IPS-15b (cell line): ENCODE measurements around the gene CACYBP.

Experiments
- H3K27me3 ChIP-seq: one replicate; pipeline ENCODE4 v1.6.1; 2013; ENCODE audit warnings: low read length; ENCODE audit not compliant: control insufficient read depth, insufficient read depth
- H3K36me3 ChIP-seq: one replicate; pipeline ENCODE4 v1.6.1; 2013; ENCODE audit warnings: low read length; ENCODE audit not compliant: control insufficient read depth, insufficient read depth
- H3K4me1 ChIP-seq: one replicate; pipeline ENCODE4 v1.6.1; 2013; ENCODE audit warnings: mild to moderate bottlenecking, low read length; ENCODE audit not compliant: control insufficient read depth, insufficient read depth
- H3K4me3 ChIP-seq: one replicate; pipeline ENCODE4 v1.5.1; 2013; ENCODE audit warnings: low read depth, low read length
- H3K9ac ChIP-seq: one replicate; pipeline ENCODE4 v1.6.1; 2013; ENCODE audit warnings: low read depth, mild to moderate bottlenecking, low read length
- H3K9me3 ChIP-seq: one replicate; pipeline ENCODE4 v1.6.1; 2013; ENCODE audit warnings: mild to moderate bottlenecking, low read length; ENCODE audit not compliant: control insufficient read depth, insufficient read depth

CACYBP gene

GRCh38 chr1:174976436-174977108 is 23.2 kb upstream of the CACYBP start:
- H3K9me3 ChIP-seq: no peaks in the 10 kb centered on the region
- peaks cover 45% of the 10 kb centered on the region for H3K36me3 ChIP-seq
- H3K4me3 ChIP-seq: no peak overlapping the region
- no peak overlapping the region for H3K9ac ChIP-seq
- no peaks in the 10 kb centered on the region for H3K27me3 ChIP-seq
- H3K4me1 ChIP-seq: no peaks in the 10 kb centered on the region

DNA sequence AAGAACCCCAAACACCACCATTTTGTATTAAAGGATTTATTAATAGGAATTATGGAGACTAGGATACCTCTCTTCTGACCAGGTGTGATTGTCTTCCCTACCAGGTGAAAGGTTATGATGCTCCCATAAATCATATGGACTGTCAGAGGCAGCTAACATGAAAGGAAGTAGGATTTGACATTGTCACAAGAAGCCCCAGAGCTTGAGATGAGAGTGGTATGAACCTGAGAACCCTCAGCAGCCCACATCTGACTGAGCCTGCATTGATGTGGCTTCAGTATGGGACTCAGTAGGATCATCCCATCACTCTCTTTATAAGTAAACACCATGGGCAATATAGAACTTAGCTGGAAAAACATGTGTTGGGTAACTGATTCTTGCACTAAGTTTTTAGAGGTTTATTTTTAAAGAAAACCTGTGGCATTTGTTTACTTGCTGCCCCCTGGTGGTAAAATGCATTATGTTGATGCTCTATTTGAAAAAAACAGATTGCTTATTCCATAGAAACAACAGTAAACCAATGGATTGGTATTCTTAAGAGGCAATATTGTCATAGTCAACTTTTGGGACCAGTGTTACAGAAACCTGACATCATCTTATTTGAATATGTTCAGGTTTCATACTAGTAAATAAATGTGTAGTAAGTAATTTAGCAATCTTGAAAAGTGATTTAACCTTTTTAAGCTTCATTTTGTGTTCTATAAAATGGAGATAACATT is 16.6 kb upstream of the CACYBP start:
- peaks cover 33% of the 10 kb centered on the region for H3K36me3 ChIP-seq

DNA sequence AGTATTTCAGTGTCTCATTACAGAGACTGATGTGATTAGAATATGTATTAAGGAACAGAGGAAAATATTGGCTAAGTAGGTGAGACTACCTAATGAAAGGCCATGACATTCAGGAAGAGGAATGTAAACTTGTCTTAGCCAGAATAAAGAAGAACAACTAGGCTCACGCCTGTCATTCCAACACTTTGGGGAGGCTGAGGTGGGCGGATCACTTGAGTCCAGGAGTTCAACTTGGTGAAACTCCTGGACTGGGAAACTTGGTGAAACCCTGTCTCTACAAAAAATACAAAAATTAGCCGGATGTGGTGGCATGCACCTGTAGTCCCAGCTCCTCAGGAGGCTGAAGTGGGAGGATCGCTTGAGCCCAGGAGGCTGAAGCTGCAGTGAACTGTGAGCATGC is 14.8 kb upstream of the CACYBP start:
- no peaks in the 10 kb centered on the region for H3K9me3 ChIP-seq
- no peaks in the 10 kb centered on the region for H3K27me3 ChIP-seq
- H3K4me1 ChIP-seq: no peaks in the 10 kb centered on the region
- no peak overlapping the region for H3K4me3 ChIP-seq
- H3K36me3 ChIP-seq: peaks cover 29% of the 10 kb centered on the region
- H3K9ac ChIP-seq: no peak overlapping the region

More for the DNA sequence above, 16.6 kb upstream of the CACYBP start:
- H3K4me1 ChIP-seq: no peaks in the 10 kb centered on the region
- H3K9ac ChIP-seq: no peak overlapping the region
- no peaks in the 10 kb centered on the region for H3K27me3 ChIP-seq
- H3K9me3 ChIP-seq: no peaks in the 10 kb centered on the region
- no peak overlapping the region for H3K4me3 ChIP-seq

GRCh38 chr1:174988539-174988938 is 11.2 kb upstream of the CACYBP start:
- no peak overlapping the region for H3K4me3 ChIP-seq
- H3K36me3 ChIP-seq: peaks cover 21% of the 10 kb centered on the region

DNA sequence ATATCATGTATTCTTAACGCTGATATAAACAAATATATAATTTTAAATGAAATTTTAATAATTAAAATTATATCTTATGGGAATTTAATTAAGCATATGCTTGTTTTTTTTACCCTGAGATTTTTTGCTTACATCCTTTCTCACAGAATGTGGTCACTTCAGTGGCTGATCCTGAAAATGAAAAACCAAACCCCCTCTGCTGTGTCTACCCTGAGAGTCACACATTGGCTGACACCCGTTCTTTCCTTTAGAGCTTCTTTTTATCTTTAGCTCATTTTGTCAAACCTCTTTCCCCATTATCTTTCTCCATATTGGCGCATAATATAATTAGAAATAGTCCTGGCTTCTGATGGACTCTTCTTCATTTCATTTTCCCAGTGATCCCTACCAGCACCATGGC is 10.8 kb upstream of the CACYBP start:
- H3K9me3 ChIP-seq: no peaks in the 10 kb centered on the region
- no peaks in the 10 kb centered on the region for H3K4me1 ChIP-seq
- peaks cover 20% of the 10 kb centered on the region for H3K36me3 ChIP-seq
- no peaks in the 10 kb centered on the region for H3K27me3 ChIP-seq
- H3K9ac ChIP-seq: no peak overlapping the region
- H3K4me3 ChIP-seq: no peak overlapping the region

More at GRCh38 chr1:174988539-174988938, 11.2 kb upstream of the CACYBP start:
- H3K9me3 ChIP-seq: no peaks in the 10 kb centered on the region
- no peaks in the 10 kb centered on the region for H3K27me3 ChIP-seq
- H3K9ac ChIP-seq: no peak overlapping the region
- no peaks in the 10 kb centered on the region for H3K4me1 ChIP-seq

- Histone ChIP-seq H3K9me3 (no peaks in the 10 kb centered on the region), H3K4me1 (no peaks in the 10 kb centered on the region), H3K9ac (no peak overlapping the region), H3K27me3 (no peaks in the 10 kb centered on the region), H3K36me3 (peaks cover 15% of the 10 kb centered on the region), H3K4me3 (no peak overlapping the region)
Measured at GRCh38 chr1:174989536-174990220, 10.1 kb upstream of the CACYBP start.

DNA sequence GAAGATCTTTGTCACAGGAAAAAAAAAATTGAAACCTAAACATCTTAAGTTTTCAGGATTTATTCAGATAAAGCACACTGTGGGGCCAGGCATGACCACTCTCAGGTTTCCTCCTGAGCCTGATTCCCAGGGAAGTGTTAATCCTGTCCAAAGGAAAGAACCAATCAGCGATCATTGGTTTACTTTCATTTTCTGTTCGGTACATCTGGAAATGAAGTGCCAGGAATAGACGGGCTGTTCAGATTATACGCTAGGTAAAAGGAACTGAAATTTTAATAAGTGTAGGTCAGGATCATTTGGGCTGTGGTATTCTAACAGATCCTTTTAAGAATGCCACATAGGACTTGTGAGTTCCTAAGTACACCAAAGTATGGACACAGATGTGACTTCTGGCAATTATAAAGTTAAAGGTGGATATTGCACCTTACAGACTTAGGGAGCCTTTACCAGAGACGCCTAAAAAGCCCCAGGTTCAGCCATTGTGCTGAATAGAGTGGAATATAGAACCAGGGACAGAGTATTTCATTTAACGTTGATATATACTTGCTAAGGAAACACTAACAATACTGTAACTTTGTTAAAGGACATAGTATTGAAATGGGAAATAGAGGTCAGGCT is 9.3 kb upstream of the CACYBP start:
- peaks cover 15% of the 10 kb centered on the region for H3K36me3 ChIP-seq
- H3K4me1 ChIP-seq: no peaks in the 10 kb centered on the region
- H3K4me3 ChIP-seq: no peak overlapping the region
- H3K9ac ChIP-seq: no peak overlapping the region
- H3K9me3 ChIP-seq: no peaks in the 10 kb centered on the region
- H3K27me3 ChIP-seq: no peaks in the 10 kb centered on the region

- Histone ChIP-seq H3K4me3 (no peak overlapping the region), H3K4me1 (no peaks in the 10 kb centered on the region), H3K9ac (no peak overlapping the region), H3K9me3 (no peaks in the 10 kb centered on the region), H3K36me3 (peaks cover 15% of the 10 kb centered on the region), H3K27me3 (no peaks in the 10 kb centered on the region)
Measured at GRCh38 chr1:174991473-174991872, 8.3 kb upstream of the CACYBP start.

GRCh38 chr1:174995121-174995520 is 4.6 kb upstream of the CACYBP start:
- no peak overlapping the region for H3K9ac ChIP-seq
- H3K27me3 ChIP-seq: no peaks in the 10 kb centered on the region
- no peaks in the 10 kb centered on the region for H3K4me1 ChIP-seq
- H3K36me3 ChIP-seq: peaks cover 9% of the 10 kb centered on the region
- no peak overlapping the region for H3K4me3 ChIP-seq
- H3K9me3 ChIP-seq: no peaks in the 10 kb centered on the region

DNA sequence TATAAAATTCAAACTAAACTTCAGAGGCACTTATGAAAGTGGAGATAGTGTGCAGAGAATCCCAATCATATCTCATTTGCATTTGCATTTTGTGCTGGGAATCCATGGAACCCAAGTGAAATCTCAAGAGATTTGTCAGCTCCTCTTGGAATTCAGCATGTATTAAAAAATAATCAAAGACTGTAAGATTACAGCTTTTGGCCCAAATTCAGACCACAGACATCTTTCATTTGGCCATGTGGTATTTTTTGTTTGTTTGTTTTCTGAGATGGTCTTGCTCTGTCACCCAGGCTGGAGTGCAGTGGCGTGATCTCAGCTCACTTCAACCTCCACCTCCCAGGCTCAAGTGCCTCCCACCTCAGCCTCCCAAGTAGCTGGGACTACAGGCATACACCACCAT is 3.8 kb upstream of the CACYBP start:
- H3K9ac ChIP-seq: no peak overlapping the region
- no peaks in the 10 kb centered on the region for H3K4me1 ChIP-seq
- H3K9me3 ChIP-seq: no peaks in the 10 kb centered on the region
- H3K27me3 ChIP-seq: no peaks in the 10 kb centered on the region
- no peak overlapping the region for H3K4me3 ChIP-seq
- peaks cover 5% of the 10 kb centered on the region for H3K36me3 ChIP-seq

DNA sequence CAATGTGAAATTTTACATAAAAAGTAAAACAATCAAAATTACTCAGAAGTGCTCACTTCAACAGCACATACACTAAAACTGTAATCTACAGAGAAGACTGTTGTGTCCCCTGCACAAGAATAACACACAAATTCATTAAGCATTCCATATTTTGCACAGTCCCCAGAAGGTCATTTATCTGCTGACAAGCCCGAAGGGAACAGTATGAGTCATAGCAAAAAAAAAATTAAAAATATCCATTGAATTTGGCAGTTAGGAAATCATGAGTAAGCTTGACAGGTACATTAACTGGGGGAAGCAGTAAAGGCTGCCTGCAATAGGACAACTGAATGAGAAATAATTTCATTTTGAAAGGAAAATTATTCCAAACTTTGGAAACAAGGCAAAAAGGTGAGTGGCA is 3.3 kb upstream of the CACYBP start:
- Histone ChIP-seq H3K4me3 (no peak overlapping the region), H3K36me3 (peaks cover 2% of the 10 kb centered on the region), H3K9me3 (no peaks in the 10 kb centered on the region), H3K27me3 (no peaks in the 10 kb centered on the region), H3K4me1 (peaks cover 1% of the 10 kb centered on the region), H3K9ac (no peak overlapping the region)
